Activated naive CD4-positive, alpha-beta T cell treated with anti-CD3 and anti-CD28 coated beads for 36 hours (primary cell): ENCODE measurements around the gene CASK. TPM values are rescaled to one million over a fixed set of nuclear protein-coding genes. Genes with fewer than 3 reads are reported as not detected.
"Not testable (repeated sequence)": the region's sequence is repeated elsewhere in the genome, so short reads cannot be mapped to it uniquely, and the experiment has no call there.

Source experiments
- CTCF ChIA-PET: fragments of 350-600 bp; sonication (Branson Sonifier 250); formaldehyde crosslinking; loops from one replicate; lab custom pipeline; 2021; ENCODE audit warnings: antibody characterized with exemption; lab: Charles Lee
- DNase-seq: peaks from one replicate; pipeline ENCODE4 v3.0.0-alpha.2; 2020
- H3K27ac Mint-ChIP-seq: one replicate; pipeline ENCODE4 v1.8.0; 2021; ENCODE audit warnings: mild to moderate bottlenecking, mixed read lengths
- H3K27me3 Mint-ChIP-seq: one replicate; pipeline ENCODE4 v1.8.0; 2021; ENCODE audit warnings: low read depth, mixed read lengths
- H3K36me3 Mint-ChIP-seq: one replicate; pipeline ENCODE4 v1.8.0; 2021; ENCODE audit warnings: low read depth, mixed read lengths
- H3K4me1 Mint-ChIP-seq: one replicate; pipeline ENCODE4 v1.8.0; 2021; ENCODE audit warnings: low read depth, mixed read lengths
- H3K4me3 Mint-ChIP-seq: one replicate; pipeline ENCODE4 v1.8.0; 2021; ENCODE audit warnings: mild to moderate bottlenecking, moderate library complexity, mixed read lengths
- H3K9me3 Mint-ChIP-seq: one replicate; pipeline ENCODE4 v1.8.0; 2021; ENCODE audit warnings: mixed read lengths
- intact Hi-C: fragments of 100-400 bp; cut with micrococcal nuclease; formaldehyde crosslinking; loops from one replicate; pipeline ENCODE4 v1.15.1; 2023
- total RNA-seq, 2 experiments: library from RNA; stranded (reverse); gene quantifications; one replicate each; pipeline ENCODE4 v1.2.3, GENCODE V29; 2021

CASK gene
- total RNA-seq, 2 experiments from 2014 or later = 15.4 to 18.9 TPM

- no peak for DNase-seq
- Mint-ChIP-seq H3K36me3 (peaks cover 24% of the 10 kb centered on the region), H3K9me3 (peaks cover 17% of the 10 kb centered on the region), H3K27ac (no peak overlapping the region), H3K27me3 (no peaks in the 10 kb centered on the region), H3K4me3 (no peak overlapping the region), H3K4me1 (peaks cover 14% of the 10 kb centered on the region)
- intact Hi-C loops = no loop called here
- CTCF ChIA-PET = interaction anchor here (0.6 kb wide), 1 partner anchor 13 kb away, joined by 4 read pairs; no protein-coding TSS in a partner anchor
These were observed 201.1 kb downstream of the CASK start for GRCh38 chrX:41722214-41722613.

- DNase-seq = no peak
- Mint-ChIP-seq H3K27ac (no peak overlapping the region), H3K4me3 (no peak overlapping the region), H3K9me3 (peaks cover 23% of the 10 kb centered on the region), H3K36me3 (peaks cover 29% of the 10 kb centered on the region), H3K4me1 (peaks cover 21% of the 10 kb centered on the region), H3K27me3 (no peaks in the 10 kb centered on the region)
- intact Hi-C loops = no loop called here
- CTCF ChIA-PET = no interaction called here
These were observed 201.8 kb downstream of the CASK start for GRCh38 chrX:41721590-41721989.

- H3K4me1 Mint-ChIP-seq = peaks cover 29% of the 10 kb centered on the region
- no peak overlapping the region for H3K27ac Mint-ChIP-seq
- H3K4me3 Mint-ChIP-seq = no peak overlapping the region
- CTCF ChIA-PET = interaction anchor here (0.7 kb wide), 1 partner anchor 11 kb away, joined by 3 read pairs; no protein-coding TSS in a partner anchor
- DNase-seq = peak; percentile 11
- intact Hi-C loops = no loop called here
- H3K9me3 Mint-ChIP-seq = peaks cover 23% of the 10 kb centered on the region
- H3K36me3 Mint-ChIP-seq = peaks cover 29% of the 10 kb centered on the region
- no peaks in the 10 kb centered on the region for H3K27me3 Mint-ChIP-seq
These were observed 203.1 kb downstream of the CASK start for GRCh38 chrX:41720125-41720779.

GRCh38 chrX:41719610-41720009 is 203.7 kb downstream of the CASK start:
- H3K4me3 Mint-ChIP-seq, intact Hi-C loops, H3K27me3 Mint-ChIP-seq, CTCF ChIA-PET, DNase-seq, H3K27ac Mint-ChIP-seq: not testable (repeated sequence)
- H3K4me1 Mint-ChIP-seq = peaks cover 29% of the 10 kb centered on the region
- H3K9me3 Mint-ChIP-seq = peaks cover 23% of the 10 kb centered on the region
- peaks cover 29% of the 10 kb centered on the region for H3K36me3 Mint-ChIP-seq

- CTCF ChIA-PET = no interaction called here
- Mint-ChIP-seq H3K4me1 (peaks cover 29% of the 10 kb centered on the region), H3K9me3 (peaks cover 23% of the 10 kb centered on the region), H3K4me3 (no peak overlapping the region), H3K36me3 (peaks cover 29% of the 10 kb centered on the region), H3K27me3 (no peaks in the 10 kb centered on the region), H3K27ac (no peak overlapping the region)
- intact Hi-C loops = no loop called here
- DNase-seq = no peak
These were observed 204.7 kb downstream of the CASK start for GRCh38 chrX:41718481-41719235.

GRCh38 chrX:41716767-41717473 is 206.4 kb downstream of the CASK start:
- intact Hi-C loops = no loop called here
- Mint-ChIP-seq H3K27ac (no peak overlapping the region), H3K27me3 (no peaks in the 10 kb centered on the region), H3K4me1 (peaks cover 23% of the 10 kb centered on the region), H3K36me3 (peaks cover 21% of the 10 kb centered on the region), H3K9me3 (peaks cover 21% of the 10 kb centered on the region), H3K4me3 (no peak overlapping the region)
- CTCF ChIA-PET = interaction anchor here (1.1 kb wide), 1 partner anchor 9 kb away, joined by 3 read pairs; no protein-coding TSS in a partner anchor
- DNase-seq = no peak

- Mint-ChIP-seq H3K9me3 (peaks cover 21% of the 10 kb centered on the region), H3K27me3 (no peaks in the 10 kb centered on the region), H3K27ac (peak overlapping the region; percentile 13), H3K4me3 (no peak overlapping the region), H3K4me1 (peaks cover 22% of the 10 kb centered on the region), H3K36me3 (peaks cover 21% of the 10 kb centered on the region)
- peak; percentile 16 for DNase-seq
- CTCF ChIA-PET = interaction anchor here (1.1 kb wide), 1 partner anchor 9 kb away, joined by 3 read pairs; no protein-coding TSS in a partner anchor
- intact Hi-C loops = no loop called here
These were observed 207.1 kb downstream of the CASK start for GRCh38 chrX:41716222-41716621.

GRCh38 chrX:41711021-41711667 is 212.2 kb downstream of the CASK start:
- H3K27ac Mint-ChIP-seq = no peak overlapping the region
- H3K4me3 Mint-ChIP-seq = no peak overlapping the region
- no peaks in the 10 kb centered on the region for H3K36me3 Mint-ChIP-seq
- intact Hi-C loops = loop anchor here (1.0 kb wide), 1 partner anchor 44 kb away; no protein-coding TSS in a partner anchor
- H3K4me1 Mint-ChIP-seq = peaks cover 25% of the 10 kb centered on the region
- H3K27me3 Mint-ChIP-seq = no peaks in the 10 kb centered on the region
- CTCF ChIA-PET = no interaction called here
- H3K9me3 Mint-ChIP-seq = no peaks in the 10 kb centered on the region
- DNase-seq = no peak

- Mint-ChIP-seq H3K27ac (no peak overlapping the region), H3K4me1 (peaks cover 37% of the 10 kb centered on the region), H3K36me3 (peaks cover 2% of the 10 kb centered on the region), H3K9me3 (no peaks in the 10 kb centered on the region), H3K27me3 (no peaks in the 10 kb centered on the region), H3K4me3 (no peak overlapping the region)
- no peak for DNase-seq
- intact Hi-C loops = no loop called here
- CTCF ChIA-PET = interaction anchor here (0.6 kb wide), 1 partner anchor 148 kb away, joined by 4 read pairs; no protein-coding TSS in a partner anchor
These were observed 214.9 kb downstream of the CASK start for GRCh38 chrX:41708486-41708885.

- H3K4me1 Mint-ChIP-seq = peaks cover 37% of the 10 kb centered on the region
- no peaks in the 10 kb centered on the region for H3K27me3 Mint-ChIP-seq
- H3K27ac Mint-ChIP-seq = no peak overlapping the region
- CTCF ChIA-PET = interaction anchor here (0.5 to 1.1 kb wide), 3 partner anchors 10 to 146 kb away, joined by 3 read pairs; no protein-coding TSS in a partner anchor
- H3K9me3 Mint-ChIP-seq = no peaks in the 10 kb centered on the region
- peaks cover 2% of the 10 kb centered on the region for H3K36me3 Mint-ChIP-seq
- DNase-seq = no peak
- H3K4me3 Mint-ChIP-seq = no peak overlapping the region
- intact Hi-C loops = no loop called here
These were observed 216.1 kb downstream of the CASK start for GRCh38 chrX:41707218-41707617.

GRCh38 chrX:41705680-41706374 is 217.5 kb downstream of the CASK start:
- no peak overlapping the region for H3K4me3 Mint-ChIP-seq
- peaks cover 32% of the 10 kb centered on the region for H3K4me1 Mint-ChIP-seq
- CTCF ChIA-PET = interaction anchor here (0.7 kb wide), 1 partner anchor 112 kb away, joined by 3 read pairs; no protein-coding TSS in a partner anchor
- H3K27ac Mint-ChIP-seq = no peak overlapping the region
- no peak for DNase-seq
- H3K36me3 Mint-ChIP-seq = peaks cover 2% of the 10 kb centered on the region
- intact Hi-C loops = no loop called here
- H3K27me3 Mint-ChIP-seq = no peaks in the 10 kb centered on the region
- H3K9me3 Mint-ChIP-seq = no peaks in the 10 kb centered on the region
